Neural progenitor cell (in vitro differentiated cells): Measurements from ENCODE around the gene FAM210B. TPM values are rescaled to one million over a fixed set of nuclear protein-coding genes. Genes with fewer than 3 reads are reported as not detected.
"Not testable (repeated sequence)": the region's sequence is repeated elsewhere in the genome, so short reads cannot be mapped to it uniquely, and the experiment has no call there.

ENCODE experiments used
- DNase-seq: peaks from one replicate; pipeline ENCODE4 v3.0.0-alpha.2; 2016; ENCODE audit warnings: low spot score
- H2AFZ ChIP-seq: fragments of 200-600 bp; sonication (generic); replicated peaks from 2 replicates; pipeline ENCODE4 v1.6.1; 2016; ENCODE audit warnings: antibody characterized with exemption
- H3F3A ChIP-seq: fragments of 200-600 bp; sonication (generic); 2 replicates; pipeline ENCODE4 v1.6.1; 2016; ENCODE audit warnings: antibody characterized with exemption, low read depth
- H3K27ac ChIP-seq: fragments of 200-600 bp; sonication (generic); 2 replicates; pipeline ENCODE4 v1.5.1; 2016; ENCODE audit warnings: mild to moderate bottlenecking
- H3K27me3 ChIP-seq: fragments of 200-600 bp; sonication (generic); 2 replicates; pipeline ENCODE4 v1.6.1; 2016; ENCODE audit warnings: mild to moderate bottlenecking, moderate library complexity
- H3K36me3 ChIP-seq: fragments of 200-600 bp; sonication (generic); 2 replicates; pipeline ENCODE4 v1.5.1; 2016
- H3K4me1 ChIP-seq: fragments of 200-600 bp; sonication (generic); 2 replicates; pipeline ENCODE4 v1.6.1; 2016; ENCODE audit warnings: mixed run types
- H3K4me2 ChIP-seq: fragments of 200-600 bp; sonication (generic); 2 replicates; pipeline ENCODE4 v1.6.1; 2016
- H3K4me3 ChIP-seq: fragments of 200-600 bp; sonication (generic); 2 replicates; pipeline ENCODE4 v1.5.1; 2016
- H3K79me2 ChIP-seq: fragments of 200-600 bp; sonication (generic); 2 replicates; pipeline ENCODE4 v1.6.1; 2016; ENCODE audit warnings: low read depth
- H3K9ac ChIP-seq: fragments of 200-600 bp; sonication (generic); 2 replicates; pipeline ENCODE4 v1.6.1; 2016
- H3K9me3 ChIP-seq: fragments of 200-600 bp; sonication (generic); 2 replicates; pipeline ENCODE4 v1.5.1; 2016; ENCODE audit warnings: low read depth
- H4K20me1 ChIP-seq: fragments of 200-600 bp; sonication (generic); 2 replicates; pipeline ENCODE4 v1.6.1; 2016; ENCODE audit warnings: low read depth
- H3K27ac Mint-ChIP-seq: 3 replicates; pipeline ENCODE4 v1.8.0; 2021; ENCODE audit warnings: mixed read lengths
- H3K27me3 Mint-ChIP-seq: 2 replicates; pipeline ENCODE4 v1.8.0; 2022; ENCODE audit warnings: low read depth, mild to moderate bottlenecking, inconsistent platforms, moderate library complexity, mixed read lengths; ENCODE audit not compliant: insufficient read depth
- H3K36me3 Mint-ChIP-seq: 3 replicates; pipeline ENCODE4 v1.8.0; 2021; ENCODE audit warnings: mixed read lengths
- H3K4me1 Mint-ChIP-seq: 3 replicates; pipeline ENCODE4 v1.8.0; 2021; ENCODE audit warnings: mixed read lengths
- H3K4me3 Mint-ChIP-seq: 3 replicates; pipeline ENCODE4 v1.8.0; 2021; ENCODE audit warnings: mild to moderate bottlenecking, moderate library complexity, mixed read lengths
- H3K9me3 Mint-ChIP-seq: 3 replicates; pipeline ENCODE4 v1.8.0; 2020; ENCODE audit warnings: mixed read lengths
- EZH2 ChIP-seq: fragments of 200-600 bp; sonication (generic); IDR thresholded peaks from 2 replicates; pipeline ENCODE4 v1.6.1; 2017; ENCODE audit warnings: antibody characterized with exemption, mild to moderate bottlenecking, moderate library complexity
- EZH2phosphoT487 ChIP-seq: fragments of 200-600 bp; sonication (generic); IDR thresholded peaks from 2 replicates; pipeline ENCODE4 v1.6.1; 2017; ENCODE audit warnings: antibody characterized with exemption
- total RNA-seq: library from RNA; depleted of rRNA; stranded (reverse); fragments of >200 nt; gene quantifications from 2 replicates; pipeline ENCODE4 v1.2.3, GENCODE V29; 2015; ENCODE audit warnings: low replicate concordance
- TF ChIP-seq, protein P1 (sequence below): fragments of 200-600 bp; sonication (generic); IDR thresholded peaks from 2 replicates; pipeline ENCODE4 v1.5.1; 2017; ENCODE audit warnings: antibody characterized with exemption, mild to moderate bottlenecking

FAM210B gene
- total RNA-seq, 1 donor from 2014 or later, result 26.7 TPM

DNA sequence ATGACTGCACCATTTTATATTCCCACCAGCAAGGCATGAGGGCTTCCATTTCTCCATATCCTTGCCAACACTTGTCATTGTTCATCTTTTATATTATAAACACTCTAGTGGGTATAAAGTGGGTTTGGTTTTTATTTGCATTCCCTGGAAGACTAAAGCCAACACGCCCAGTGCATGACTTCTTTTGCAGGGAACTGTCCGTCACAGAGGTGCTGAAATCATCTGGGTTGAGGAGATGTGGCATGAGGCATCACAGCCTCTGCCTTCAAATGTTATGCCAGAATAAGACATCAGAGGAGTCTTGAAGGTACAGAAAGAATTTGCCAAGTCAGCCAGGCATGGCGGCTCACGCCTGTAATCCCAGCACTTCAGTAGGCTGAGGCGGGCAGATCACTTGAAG, 29.9 kb upstream of the FAM210B start:
- Histone ChIP-seq H3K9me3 (no peaks in the 10 kb centered on the region), H3F3A (no peaks in the 10 kb centered on the region), H2AFZ (no peak overlapping the region), H4K20me1 (no peaks in the 10 kb centered on the region), H3K4me3 (no peak overlapping the region), H3K9ac (no peak overlapping the region), H3K79me2 (no peaks in the 10 kb centered on the region), H3K27me3 (no peaks in the 10 kb centered on the region), H3K4me2 (no peak overlapping the region), H3K27ac (no peak overlapping the region), H3K36me3 (no peaks in the 10 kb centered on the region), H3K4me1 (no peaks in the 10 kb centered on the region)
- DNase-seq, result peak; percentile 51
- TF ChIP-seq, protein P1, sequence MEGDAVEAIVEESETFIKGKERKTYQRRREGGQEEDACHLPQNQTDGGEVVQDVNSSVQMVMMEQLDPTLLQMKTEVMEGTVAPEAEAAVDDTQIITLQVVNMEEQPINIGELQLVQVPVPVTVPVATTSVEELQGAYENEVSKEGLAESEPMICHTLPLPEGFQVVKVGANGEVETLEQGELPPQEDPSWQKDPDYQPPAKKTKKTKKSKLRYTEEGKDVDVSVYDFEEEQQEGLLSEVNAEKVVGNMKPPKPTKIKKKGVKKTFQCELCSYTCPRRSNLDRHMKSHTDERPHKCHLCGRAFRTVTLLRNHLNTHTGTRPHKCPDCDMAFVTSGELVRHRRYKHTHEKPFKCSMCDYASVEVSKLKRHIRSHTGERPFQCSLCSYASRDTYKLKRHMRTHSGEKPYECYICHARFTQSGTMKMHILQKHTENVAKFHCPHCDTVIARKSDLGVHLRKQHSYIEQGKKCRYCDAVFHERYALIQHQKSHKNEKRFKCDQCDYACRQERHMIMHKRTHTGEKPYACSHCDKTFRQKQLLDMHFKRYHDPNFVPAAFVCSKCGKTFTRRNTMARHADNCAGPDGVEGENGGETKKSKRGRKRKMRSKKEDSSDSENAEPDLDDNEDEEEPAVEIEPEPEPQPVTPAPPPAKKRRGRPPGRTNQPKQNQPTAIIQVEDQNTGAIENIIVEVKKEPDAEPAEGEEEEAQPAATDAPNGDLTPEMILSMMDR, result no peak
- TF ChIP-seq EZH2 (no peak), EZH2phosphoT487 (no peak)
- Mint-ChIP-seq H3K27me3 (peaks cover 5% of the 10 kb centered on the region), H3K4me1 (no peaks in the 10 kb centered on the region), H3K9me3 (peaks cover 3% of the 10 kb centered on the region), H3K27ac (no peak overlapping the region), H3K36me3 (no peaks in the 10 kb centered on the region), H3K4me3 (no peak overlapping the region)

DNA sequence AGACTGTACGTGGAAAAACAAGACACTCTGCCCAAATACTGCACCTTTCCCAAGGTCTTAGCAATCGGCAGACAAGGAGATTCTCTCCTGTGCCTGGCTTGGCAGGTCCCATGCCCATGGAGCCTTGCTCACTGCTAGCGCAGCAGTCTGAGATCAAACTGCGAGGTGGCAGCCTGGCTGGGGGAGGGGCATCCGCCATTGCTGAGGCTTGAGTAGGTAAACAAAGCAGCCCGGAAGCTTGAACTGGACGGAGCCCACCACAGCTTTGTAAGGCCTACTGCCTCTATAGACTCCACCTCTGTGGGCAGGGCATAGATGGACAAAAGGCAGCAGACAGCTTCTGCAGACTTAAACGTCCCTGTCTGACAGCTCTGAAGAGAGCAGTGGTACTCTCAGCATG, 22.1 kb upstream of the FAM210B start:
- H3K36me3 ChIP-seq, H3K4me3 ChIP-seq, H3K4me2 ChIP-seq, H3K4me1 ChIP-seq, H3F3A ChIP-seq, DNase-seq, H3K4me3 Mint-ChIP-seq, H2AFZ ChIP-seq, H4K20me1 ChIP-seq, H3K9me3 ChIP-seq, H3K27me3 Mint-ChIP-seq, H3K79me2 ChIP-seq, H3K9ac ChIP-seq, H3K27ac ChIP-seq, H3K4me1 Mint-ChIP-seq, H3K36me3 Mint-ChIP-seq, H3K9me3 Mint-ChIP-seq, H3K27ac Mint-ChIP-seq: not testable (repeated sequence)
- peaks cover 17% of the 10 kb centered on the region for H3K27me3 ChIP-seq

DNA sequence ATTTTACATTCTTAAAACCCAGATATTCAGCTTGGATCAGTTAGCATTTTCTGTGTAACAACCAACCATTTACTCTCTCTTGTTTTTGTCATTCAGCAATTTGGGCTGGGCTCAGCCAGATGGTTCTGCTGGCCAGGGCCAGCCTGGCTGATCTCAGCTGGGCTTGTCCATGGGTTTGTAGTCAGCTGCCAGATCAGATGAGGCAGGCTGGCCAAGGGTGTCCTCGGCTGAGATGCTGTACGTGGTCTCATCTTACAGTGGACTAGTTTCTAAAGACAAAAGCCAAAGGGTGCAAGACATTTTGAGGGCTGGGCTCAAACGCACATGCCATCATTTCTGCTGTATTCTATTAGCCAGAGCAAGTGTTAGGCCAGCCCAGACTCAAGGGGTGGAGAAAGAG, 16.0 kb upstream of the FAM210B start:
- Histone ChIP-seq H3K9me3 (no peaks in the 10 kb centered on the region), H3K27me3 (peaks cover 58% of the 10 kb centered on the region), H3K4me2 (no peak overlapping the region), H3K9ac (no peak overlapping the region), H3F3A (peaks cover 6% of the 10 kb centered on the region), H3K79me2 (no peaks in the 10 kb centered on the region), H3K4me3 (no peak overlapping the region), H3K27ac (no peak overlapping the region), H4K20me1 (no peaks in the 10 kb centered on the region), H2AFZ (no peak overlapping the region), H3K4me1 (peaks cover 5% of the 10 kb centered on the region), H3K36me3 (no peaks in the 10 kb centered on the region)
- TF ChIP-seq EZH2phosphoT487 (no peak), EZH2 (no peak)
- TF ChIP-seq, protein P1, result no peak
- H3K27ac Mint-ChIP-seq, result no peak overlapping the region
- H3K4me1 Mint-ChIP-seq, result peaks cover 12% of the 10 kb centered on the region
- peaks cover 2% of the 10 kb centered on the region for H3K9me3 Mint-ChIP-seq
- H3K36me3 Mint-ChIP-seq, result no peaks in the 10 kb centered on the region
- peaks cover 24% of the 10 kb centered on the region for H3K27me3 Mint-ChIP-seq
- DNase-seq, result no peak
- H3K4me3 Mint-ChIP-seq, result no peak overlapping the region

DNA sequence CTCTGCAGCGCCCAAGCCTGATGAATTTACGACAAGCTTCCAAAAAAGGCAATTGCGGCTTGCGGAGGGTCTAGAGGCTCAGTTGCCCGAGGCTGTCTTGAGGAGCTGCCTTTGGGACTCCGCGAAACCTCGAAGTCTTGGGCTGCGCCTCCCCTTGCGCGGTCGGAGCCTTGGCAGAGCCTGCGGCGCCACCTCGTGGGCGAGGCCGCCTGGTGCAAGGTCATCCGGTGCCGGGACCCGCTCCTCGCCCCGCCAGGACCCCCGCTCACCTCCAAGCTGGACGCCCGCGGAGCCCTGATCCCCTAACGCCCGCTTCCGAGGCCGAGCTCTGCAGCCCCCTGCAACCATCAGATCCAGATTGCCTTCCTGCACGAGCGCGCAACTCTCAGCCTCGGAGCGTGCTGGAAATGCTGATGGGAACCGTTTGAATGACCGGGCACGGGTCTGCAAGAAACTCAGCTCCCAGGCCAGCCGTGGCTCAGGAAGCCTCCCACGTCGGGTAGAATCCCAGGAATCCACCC, 14.9 kb upstream of the FAM210B start:
- Histone ChIP-seq H3K4me3 (peak overlapping the region; percentile 47), H3K4me1 (peaks cover 16% of the 10 kb centered on the region), H3K27ac (no peak overlapping the region), H3K4me2 (peak overlapping the region; percentile 89), H3K9ac (no peak overlapping the region), H3K79me2 (no peaks in the 10 kb centered on the region), H3K9me3 (no peaks in the 10 kb centered on the region), H2AFZ (peak overlapping the region; percentile 96), H3K27me3 (peaks cover 58% of the 10 kb centered on the region), H3F3A (peaks cover 12% of the 10 kb centered on the region), H4K20me1 (no peaks in the 10 kb centered on the region), H3K36me3 (no peaks in the 10 kb centered on the region)
- H3K36me3 Mint-ChIP-seq, result no peaks in the 10 kb centered on the region
- peak overlapping the region; percentile 77 for H3K4me3 Mint-ChIP-seq
- DNase-seq, result peak; percentile 89
- TF ChIP-seq EZH2phosphoT487 (no peak), EZH2 (peak; percentile 52)
- TF ChIP-seq, protein P1, result peak; percentile 88
- peaks cover under 1% of the 10 kb centered on the region for H3K9me3 Mint-ChIP-seq
- peaks cover 24% of the 10 kb centered on the region for H3K27me3 Mint-ChIP-seq
- peaks cover 23% of the 10 kb centered on the region for H3K4me1 Mint-ChIP-seq
- no peak overlapping the region for H3K27ac Mint-ChIP-seq
